Fibroblast of the conjunctiva (primary cell): ENCODE measurements around the gene BCHE.
"Not testable (repeated sequence)": the region's sequence is repeated elsewhere in the genome, so short reads cannot be mapped to it uniquely, and the experiment has no call there.

ENCODE experiments used
- DNase-seq: peaks from one replicate; pipeline ENCODE4 v3.0.0-alpha.2; 2010; ENCODE audit warnings: low read depth

BCHE gene

GRCh38 chr3:165816209-165816608 is 21.0 kb downstream of the BCHE start:
- DNase-seq: no peak

GRCh38 chr3:165815682-165816081 is 21.5 kb downstream of the BCHE start:
- DNase-seq: no peak

- DNase-seq: no peak
Observed at GRCh38 chr3:165814380-165814779, 22.8 kb downstream of the BCHE start.

GRCh38 chr3:165807937-165808336 is 29.3 kb downstream of the BCHE start:
- not testable (repeated sequence) for DNase-seq

GRCh38 chr3:165805946-165806561 is 31.2 kb downstream of the BCHE start:
- no peak for DNase-seq

- DNase-seq: no peak
Observed at GRCh38 chr3:165803471-165803870, 33.8 kb downstream of the BCHE start.

- DNase-seq: no peak
Observed at GRCh38 chr3:165800970-165801369, 36.3 kb downstream of the BCHE start.

- no peak for DNase-seq
Observed at GRCh38 chr3:165799026-165799425, 38.2 kb downstream of the BCHE start.

- no peak for DNase-seq
Observed at GRCh38 chr3:165797551-165797950, 39.7 kb downstream of the BCHE start.

- DNase-seq: no peak
Observed at GRCh38 chr3:165796701-165797100, 40.5 kb downstream of the BCHE start.

GRCh38 chr3:165788531-165788930 is 48.7 kb downstream of the BCHE start:
- DNase-seq: no peak

GRCh38 chr3:165786013-165786412 is 51.2 kb downstream of the BCHE start:
- no peak for DNase-seq

GRCh38 chr3:165784337-165784736 is 52.9 kb downstream of the BCHE start:
- DNase-seq: no peak

- no peak for DNase-seq
Observed at GRCh38 chr3:165783383-165783782, 53.8 kb downstream of the BCHE start.

GRCh38 chr3:165778891-165779290 is 58.3 kb downstream of the BCHE start:
- no peak for DNase-seq

GRCh38 chr3:165778456-165778855 is 58.8 kb downstream of the BCHE start:
- DNase-seq: no peak

GRCh38 chr3:165775824-165776223 is 61.4 kb downstream of the BCHE start:
- DNase-seq: no peak

- DNase-seq: no peak
Observed at GRCh38 chr3:165770781-165771180, 66.4 kb downstream of the BCHE start.

GRCh38 chr3:165768680-165769079 is 68.5 kb downstream of the BCHE start:
- DNase-seq: no peak

GRCh38 chr3:165759041-165759440 is 78.2 kb downstream of the BCHE start:
- DNase-seq: no peak

- DNase-seq: no peak
Observed at GRCh38 chr3:165755571-165755970, 81.7 kb downstream of the BCHE start.

- DNase-seq: no peak
Observed at GRCh38 chr3:165754219-165755007, 82.8 kb downstream of the BCHE start.

GRCh38 chr3:165753560-165753959 is 83.7 kb downstream of the BCHE start:
- no peak for DNase-seq

GRCh38 chr3:165751637-165752036 is 85.6 kb downstream of the BCHE start:
- no peak for DNase-seq
